HFFc6 (cell line): ENCODE data around the gene RAB3B. TPM values are rescaled to one million over a fixed set of nuclear protein-coding genes. Genes with fewer than 3 reads are reported as not detected.

Experiments
- DNase-seq: peaks from one replicate; pipeline ENCODE4 v3.0.0-alpha.2; 2018
- H3K27ac Mint-ChIP-seq: 2 replicates; pipeline ENCODE4 v1.8.0; 2020; ENCODE audit warnings: mild to moderate bottlenecking, mixed read lengths
- H3K27me3 Mint-ChIP-seq: 2 replicates; pipeline ENCODE4 v1.8.0; 2021; ENCODE audit warnings: mild to moderate bottlenecking, moderate library complexity, mixed read lengths; ENCODE audit not compliant: insufficient read depth
- H3K36me3 Mint-ChIP-seq: 2 replicates; pipeline ENCODE4 v1.8.0; 2021; ENCODE audit warnings: low read depth, mixed read lengths
- H3K4me1 Mint-ChIP-seq: 2 replicates; pipeline ENCODE4 v1.8.0; 2020; ENCODE audit warnings: low read depth, mixed read lengths
- H3K4me3 Mint-ChIP-seq: 2 replicates; pipeline ENCODE4 v1.8.0; 2020; ENCODE audit warnings: mild to moderate bottlenecking, moderate library complexity, mixed read lengths
- H3K9me3 Mint-ChIP-seq: 2 replicates; pipeline ENCODE4 v1.8.0; 2020; ENCODE audit warnings: mild to moderate bottlenecking, mixed read lengths
- total RNA-seq, 6 experiments: library from RNA; stranded (reverse); fragmentation: NEBNext Ultra II Directional; extraction: Animal tissue kit (Norgen Biotek cat#: 25700); gene quantifications; 2 replicates in 1 of 6; 3 replicates in 5 of 6; pipeline ENCODE4 v1.2.3, GENCODE V29; 2021
- TF ChIP-seq, protein P1 (sequence below): fragments of 200-600 bp; sonication (generic); IDR thresholded peaks from 2 replicates; pipeline ENCODE4 v1.5.0; 2021; ENCODE audit warnings: antibody characterized with exemption, mild to moderate bottlenecking

RAB3B gene
- total RNA-seq, 6 experiments from 2014 or later = 138 to 174 (median 157) TPM

DNA sequence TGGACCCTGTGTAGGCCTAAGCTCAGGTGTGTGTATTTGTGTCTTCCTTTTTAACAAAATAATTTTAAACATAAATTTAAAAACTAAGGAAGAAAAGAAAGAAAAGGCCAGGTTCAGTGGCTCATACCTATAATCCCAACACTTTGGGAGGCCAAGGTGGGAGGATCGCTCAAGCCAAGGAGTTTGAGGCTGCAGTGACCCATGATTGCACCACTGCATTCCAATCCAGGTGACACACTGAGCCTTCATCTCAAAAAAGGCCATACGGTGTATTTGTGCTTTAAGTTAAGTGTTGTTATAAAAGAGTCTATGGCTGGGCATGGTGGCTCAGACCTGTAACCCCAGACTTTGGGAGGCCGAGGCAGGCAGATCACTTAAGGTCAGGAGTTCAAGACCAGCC lies 8.3 kb downstream of the RAB3B start:
- H3K9me3 Mint-ChIP-seq = no peaks in the 10 kb centered on the region
- peaks cover 26% of the 10 kb centered on the region for H3K36me3 Mint-ChIP-seq
- TF ChIP-seq, protein P1, sequence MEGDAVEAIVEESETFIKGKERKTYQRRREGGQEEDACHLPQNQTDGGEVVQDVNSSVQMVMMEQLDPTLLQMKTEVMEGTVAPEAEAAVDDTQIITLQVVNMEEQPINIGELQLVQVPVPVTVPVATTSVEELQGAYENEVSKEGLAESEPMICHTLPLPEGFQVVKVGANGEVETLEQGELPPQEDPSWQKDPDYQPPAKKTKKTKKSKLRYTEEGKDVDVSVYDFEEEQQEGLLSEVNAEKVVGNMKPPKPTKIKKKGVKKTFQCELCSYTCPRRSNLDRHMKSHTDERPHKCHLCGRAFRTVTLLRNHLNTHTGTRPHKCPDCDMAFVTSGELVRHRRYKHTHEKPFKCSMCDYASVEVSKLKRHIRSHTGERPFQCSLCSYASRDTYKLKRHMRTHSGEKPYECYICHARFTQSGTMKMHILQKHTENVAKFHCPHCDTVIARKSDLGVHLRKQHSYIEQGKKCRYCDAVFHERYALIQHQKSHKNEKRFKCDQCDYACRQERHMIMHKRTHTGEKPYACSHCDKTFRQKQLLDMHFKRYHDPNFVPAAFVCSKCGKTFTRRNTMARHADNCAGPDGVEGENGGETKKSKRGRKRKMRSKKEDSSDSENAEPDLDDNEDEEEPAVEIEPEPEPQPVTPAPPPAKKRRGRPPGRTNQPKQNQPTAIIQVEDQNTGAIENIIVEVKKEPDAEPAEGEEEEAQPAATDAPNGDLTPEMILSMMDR = no peak
- no peak for DNase-seq
- no peak overlapping the region for H3K4me3 Mint-ChIP-seq
- no peaks in the 10 kb centered on the region for H3K27me3 Mint-ChIP-seq
- no peak overlapping the region for H3K27ac Mint-ChIP-seq
- H3K4me1 Mint-ChIP-seq = peaks cover 36% of the 10 kb centered on the region

DNA sequence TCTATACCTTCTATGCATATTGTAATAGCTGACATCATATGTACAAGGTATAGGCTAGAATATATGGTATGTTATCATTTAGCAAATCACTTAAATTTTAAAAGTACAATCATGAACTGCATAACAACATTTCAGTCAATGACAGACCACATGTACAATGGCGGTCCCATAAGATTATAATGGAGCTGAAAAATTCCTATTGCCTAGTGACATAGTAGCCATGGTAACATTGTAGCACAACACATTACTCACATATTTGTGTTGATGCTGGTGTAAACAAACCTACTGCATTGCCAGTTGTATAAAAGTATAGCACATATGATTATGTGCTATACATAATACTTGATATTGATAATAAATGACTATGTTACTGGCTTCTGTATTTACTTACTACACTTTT lies 8.9 kb downstream of the RAB3B start:
- no peak for DNase-seq
- peaks cover 36% of the 10 kb centered on the region for H3K4me1 Mint-ChIP-seq
- no peaks in the 10 kb centered on the region for H3K27me3 Mint-ChIP-seq
- no peaks in the 10 kb centered on the region for H3K9me3 Mint-ChIP-seq
- no peak overlapping the region for H3K4me3 Mint-ChIP-seq
- TF ChIP-seq, protein P1 = no peak
- peaks cover 26% of the 10 kb centered on the region for H3K36me3 Mint-ChIP-seq
- H3K27ac Mint-ChIP-seq = no peak overlapping the region

DNA sequence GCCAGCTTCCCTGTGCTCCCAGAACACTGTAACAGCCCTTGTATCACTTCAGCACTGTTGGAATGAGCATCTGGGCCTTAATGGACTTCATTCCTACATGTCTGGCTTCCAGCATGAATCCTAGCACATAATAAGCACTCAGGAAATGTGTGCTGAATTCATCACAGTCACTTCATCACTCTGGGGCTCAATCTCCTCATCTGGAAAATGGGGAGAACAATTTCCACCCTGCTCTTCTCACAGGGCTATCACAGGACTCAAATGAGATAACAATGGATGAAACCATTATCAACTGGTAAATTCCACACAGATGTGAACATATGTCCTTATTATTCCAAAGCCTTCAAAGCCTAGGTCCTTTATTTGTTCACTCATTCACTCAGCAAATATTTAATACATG lies 12.4 kb downstream of the RAB3B start:
- Mint-ChIP-seq H3K4me3 (no peak overlapping the region), H3K36me3 (peaks cover 29% of the 10 kb centered on the region), H3K9me3 (no peaks in the 10 kb centered on the region), H3K27ac (peak overlapping the region; percentile 81), H3K27me3 (no peaks in the 10 kb centered on the region), H3K4me1 (peaks cover 53% of the 10 kb centered on the region)
- TF ChIP-seq, protein P1 = no peak
- DNase-seq = no peak

DNA sequence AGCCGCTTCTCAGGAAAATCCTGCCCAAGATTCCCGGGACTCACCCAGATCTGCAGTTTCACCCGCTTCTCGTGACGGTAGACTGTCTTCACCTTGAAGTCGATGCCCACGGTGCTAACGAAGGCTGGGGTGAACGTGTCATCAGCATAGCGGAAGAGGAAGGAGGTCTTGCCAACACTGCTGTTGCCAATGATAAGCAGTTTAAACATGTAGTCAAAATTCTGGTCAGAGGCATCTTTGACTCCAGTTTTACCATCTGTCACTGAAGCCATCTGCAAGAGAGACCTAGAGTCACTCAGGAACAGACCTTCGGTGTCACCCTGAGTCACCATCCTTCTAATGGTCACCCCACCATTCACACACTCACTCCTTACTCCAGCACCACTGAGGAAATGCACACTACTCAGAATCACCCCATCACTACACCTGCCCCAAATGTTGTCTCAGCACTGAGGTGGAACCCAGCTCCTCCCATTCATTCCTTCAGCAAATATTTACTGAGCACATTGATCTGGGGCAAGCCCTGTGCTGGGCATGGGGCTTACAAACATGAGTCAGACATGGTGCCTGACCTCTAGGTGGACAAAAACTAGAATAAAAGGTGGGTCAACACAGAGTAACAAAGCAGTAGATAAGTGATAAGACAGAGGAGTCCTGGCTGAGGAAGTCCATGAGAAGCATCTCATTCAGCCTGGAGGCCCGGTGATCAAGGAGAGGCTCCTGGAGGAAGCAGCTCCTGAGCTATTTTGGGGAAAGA lies 13.5 kb downstream of the RAB3B start:
- peaks cover 64% of the 10 kb centered on the region for H3K4me1 Mint-ChIP-seq
- H3K36me3 Mint-ChIP-seq = peaks cover 36% of the 10 kb centered on the region
- no peak overlapping the region for H3K4me3 Mint-ChIP-seq
- DNase-seq = no peak
- peak overlapping the region; percentile 30 for H3K27ac Mint-ChIP-seq
- H3K27me3 Mint-ChIP-seq = no peaks in the 10 kb centered on the region
- TF ChIP-seq, protein P1 = no peak
- no peaks in the 10 kb centered on the region for H3K9me3 Mint-ChIP-seq

DNA sequence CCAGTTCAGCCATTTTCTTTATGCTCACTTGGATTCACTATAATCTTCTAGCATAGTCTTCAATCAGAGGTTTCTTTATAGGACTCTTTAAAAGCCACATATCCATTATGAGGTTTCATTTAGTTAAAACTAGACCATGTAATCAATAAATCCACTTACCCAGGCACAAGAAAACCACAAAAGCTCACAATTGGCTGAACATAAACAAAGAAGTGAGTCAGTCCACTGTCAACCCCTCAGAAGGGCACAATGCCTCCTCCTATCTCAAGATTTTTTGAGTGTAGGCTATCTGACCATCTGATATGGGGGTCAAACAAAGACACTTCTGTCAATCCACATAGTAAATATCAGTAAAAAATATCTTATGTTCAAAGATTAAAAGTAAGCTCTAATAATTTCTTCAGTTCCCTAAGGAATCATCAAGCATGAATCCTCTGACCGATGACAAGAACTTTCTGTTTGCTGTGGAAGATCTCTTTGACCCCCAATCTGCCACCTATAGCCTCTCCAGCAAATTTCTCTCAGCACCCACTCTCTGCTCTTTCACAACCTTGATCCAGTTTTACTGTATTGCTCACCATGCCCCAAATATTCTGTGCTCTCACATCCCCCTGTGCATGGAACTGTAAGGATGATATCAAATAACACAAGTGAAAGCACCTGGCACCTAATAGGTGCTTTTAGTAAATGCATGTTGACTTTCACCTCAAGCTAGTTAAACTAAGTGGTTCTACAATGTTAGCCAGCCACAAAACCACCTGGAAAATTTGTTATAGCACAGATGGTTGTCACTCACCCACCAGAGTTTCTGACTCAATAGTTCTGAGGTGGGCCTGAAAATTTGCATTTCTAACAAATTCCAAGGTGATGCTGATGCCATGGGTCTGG lies 16.7 kb downstream of the RAB3B start:
- Mint-ChIP-seq H3K4me3 (peak overlapping the region; percentile 0; the same call in 1 of the 2 replicates), H3K27ac (peak overlapping the region; percentile 38), H3K36me3 (peaks cover 49% of the 10 kb centered on the region), H3K9me3 (no peaks in the 10 kb centered on the region), H3K27me3 (no peaks in the 10 kb centered on the region), H3K4me1 (peaks cover 89% of the 10 kb centered on the region)
- peak; percentile 33 for DNase-seq
- TF ChIP-seq, protein P1 = no peak
